GM10266 (cell line): ENCODE measurements around the gene CACNA1C.

Experiments
- DNase-seq: peaks from one replicate; pipeline ENCODE4 v3.0.0; 2012; ENCODE audit errors: extremely low spot score
- CTCF ChIP-seq: IDR thresholded peaks from 2 replicates; pipeline ENCODE4 v1.5.1; 2012; ENCODE audit warnings: mild to moderate bottlenecking, low read depth; ENCODE audit not compliant: control insufficient read depth, insufficient read depth; ENCODE audit errors: missing control alignments

Gene CACNA1C

GRCh38 chr12:2169940-2170339 lies 117.2 kb downstream of the CACNA1C start:
- no peak for TF ChIP-seq CTCF

GRCh38 chr12:2170376-2170775 lies 117.6 kb downstream of the CACNA1C start:
- DNase-seq = no peak
- TF ChIP-seq CTCF = no peak

More at GRCh38 chr12:2169940-2170339, 117.2 kb downstream of the CACNA1C start:
- no peak for DNase-seq

GRCh38 chr12:2171672-2172426 lies 119.1 kb downstream of the CACNA1C start:
- no peak for TF ChIP-seq CTCF
- no peak for DNase-seq

GRCh38 chr12:2172491-2173214 lies 119.9 kb downstream of the CACNA1C start:
- TF ChIP-seq CTCF = no peak
- DNase-seq = no peak

GRCh38 chr12:2173971-2174370 lies 121.2 kb downstream of the CACNA1C start:
- no peak for TF ChIP-seq CTCF
- DNase-seq = no peak

GRCh38 chr12:2177003-2177402 lies 124.2 kb downstream of the CACNA1C start:
- no peak for TF ChIP-seq CTCF
- DNase-seq = no peak

- no peak for TF ChIP-seq CTCF
- DNase-seq = no peak
These were observed 125.0 kb downstream of the CACNA1C start for GRCh38 chr12:2177751-2178150.
